Stomach (tissue), 9 donors: ENCODE measurements around the gene CCDC192. TPM values are rescaled to one million over a fixed set of nuclear protein-coding genes. Genes with fewer than 3 reads are reported as not detected.
A peak's percentile ranks its signal among the peaks of the same experiment; 100 is the strongest.

ENCODE experiments used
- DNase-seq, 2 donors: peaks; one replicate each; pipeline versions ENCODE4 v3.0.0 to v3.0.0-alpha.2; 2013 to 2019
- H3K27ac ChIP-seq, 5 donors: fragments of 200-600 bp in 4 of 5; sonication (generic) in 4 of 5; one replicate each; pipeline ENCODE4 v1.5.1; 2013 to 2019; ENCODE audit warnings: mild to moderate bottlenecking in 1 of 5, moderate library complexity in 1 of 5
- H3K27me3 ChIP-seq, 3 donors: fragments of 200-600 bp; sonication (generic); one replicate each; pipeline ENCODE4 v1.5.1; 2017 to 2019; ENCODE audit warnings: mixed run types in 1 of 3
- H3K36me3 ChIP-seq, 4 donors: fragments of 200-600 bp; sonication (generic); 1 replicate in 3 of 4; 2 replicates in 1 of 4; pipeline ENCODE4 v1.5.1; 2016 to 2019
- H3K4me1 ChIP-seq, 4 donors: fragments of 200-600 bp; sonication (generic); one replicate each; pipeline ENCODE4 v1.5.1; 2016 to 2019
- H3K4me3 ChIP-seq, 4 donors: fragments of 200-600 bp; sonication (generic) in 3 of 4; one replicate each; pipeline ENCODE4 v1.5.1; 2016 to 2019; ENCODE audit warnings: mild to moderate bottlenecking in 1 of 4
- H3K9me3 ChIP-seq, 4 donors: fragments of 200-600 bp; sonication (generic); one replicate each; pipeline ENCODE4 v1.5.1; 2016 to 2019
- EP300 ChIP-seq: sonication (generic); formaldehyde crosslinking; IDR thresholded peaks from one replicate; pipeline ENCODE4 v1.6.1; 2017; ENCODE audit warnings: antibody characterized with exemption
- POLR2A ChIP-seq, 4 donors: fragments of 450-650 bp; IDR thresholded peaks; one replicate each; pipeline ENCODE4 v1.6.1; 2016; ENCODE audit warnings: antibody characterized with exemption in 4 of 4, control low read depth in 2 of 4, mild to moderate bottlenecking in 1 of 4, moderate library complexity in 1 of 4
- POLR2AphosphoS5 ChIP-seq, 3 donors: sonication (generic); formaldehyde crosslinking; IDR thresholded peaks; one replicate each; pipeline ENCODE4 v1.6.1; 2016; ENCODE audit warnings: antibody characterized with exemption in 3 of 3
- WGBS, 5 donors: extraction: QIAGEN DNeasy Blood & Tissue Kit in 3 of 5; methylation state at CpG; one replicate each; pipeline versions ENCODE4 v1.1.5 to v1.1.7; 2013 to 2018; 5-methylcytosine and 5-hydroxymethylcytosine counted together
- intact Hi-C: fragments of 100-400 bp; cut with DNase I; formaldehyde crosslinking; loops from one replicate; pipeline ENCODE4 v1.15.1; 2023; ENCODE audit warnings: low total_unique reads
- polyA plus RNA-seq, 3 donors: library from polyadenylated mRNA; stranded (reverse); fragments of 200-250 nt; gene quantifications; one replicate each; pipeline ENCODE4 v1.2.3, GENCODE V29; 2013
- total RNA-seq, 5 donors: library from RNA; depleted of rRNA; stranded (reverse); fragments of >200 nt; gene quantifications; one replicate each; pipeline versions ENCODE4 v1.1.0 to v1.2.3, GENCODE V29; 2014 to 2016
- TF ChIP-seq, protein P1 (sequence below), 7 experiments: fragments of 450-650 bp in 4 of 7; fragments of 200-600 bp in 3 of 7; sonication (generic) in 3 of 7; IDR thresholded peaks; one replicate each; pipeline ENCODE4 v1.5.1; 2016 to 2019; ENCODE audit warnings: antibody characterized with exemption in 7 of 7, control low read depth in 2 of 7, mild to moderate bottlenecking in 1 of 7
- donor health status: healthy with polysubstance abuse.
- donor health status: Bipolar disorder and iron deficiency.
- donor health status: healthy.

The CCDC192 gene
- total and polyA plus RNA-seq, 8 donors: 0.10 to 2.2 TPM; not detected in 6

DNA sequence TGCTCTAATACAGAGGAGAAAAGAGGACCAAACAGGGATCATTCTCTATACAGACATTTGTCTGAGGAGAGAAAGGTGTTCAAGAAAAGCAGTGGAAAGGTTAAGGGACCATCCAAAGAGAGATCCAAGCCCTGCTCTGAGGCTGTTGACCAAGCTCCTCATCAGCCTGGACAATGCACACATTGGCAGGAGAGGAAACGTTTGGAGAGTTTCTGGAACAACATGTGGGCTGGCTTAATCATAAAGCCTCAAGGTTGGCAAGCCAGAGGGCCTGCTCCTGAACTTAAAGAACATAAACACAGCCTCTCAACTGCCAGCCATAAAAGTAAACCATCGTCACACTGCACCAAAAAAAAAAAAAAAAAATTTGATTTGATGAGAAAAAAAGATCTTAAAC lies 196.0 kb downstream of the CCDC192 start:
- no peaks in the 10 kb centered on the region for H3K4me1 ChIP-seq
- H3K27ac ChIP-seq: no peak overlapping the region
- WGBS, 5 donors: 8 to 37% (median 24%) methylated on average over 2 of the region's 2 CpGs
- TF ChIP-seq POLR2AphosphoS5 (IDR thresholded peaks at IDR 0.05) (no peak), EP300 (no peak)
- H3K36me3 ChIP-seq: no peaks in the 10 kb centered on the region
- intact Hi-C loops: no loop called here
- no peak overlapping the region for H3K4me3 ChIP-seq
- DNase-seq: no peak
- no peaks in the 10 kb centered on the region for H3K9me3 ChIP-seq
- no peaks in the 10 kb centered on the region for H3K27me3 ChIP-seq

DNA sequence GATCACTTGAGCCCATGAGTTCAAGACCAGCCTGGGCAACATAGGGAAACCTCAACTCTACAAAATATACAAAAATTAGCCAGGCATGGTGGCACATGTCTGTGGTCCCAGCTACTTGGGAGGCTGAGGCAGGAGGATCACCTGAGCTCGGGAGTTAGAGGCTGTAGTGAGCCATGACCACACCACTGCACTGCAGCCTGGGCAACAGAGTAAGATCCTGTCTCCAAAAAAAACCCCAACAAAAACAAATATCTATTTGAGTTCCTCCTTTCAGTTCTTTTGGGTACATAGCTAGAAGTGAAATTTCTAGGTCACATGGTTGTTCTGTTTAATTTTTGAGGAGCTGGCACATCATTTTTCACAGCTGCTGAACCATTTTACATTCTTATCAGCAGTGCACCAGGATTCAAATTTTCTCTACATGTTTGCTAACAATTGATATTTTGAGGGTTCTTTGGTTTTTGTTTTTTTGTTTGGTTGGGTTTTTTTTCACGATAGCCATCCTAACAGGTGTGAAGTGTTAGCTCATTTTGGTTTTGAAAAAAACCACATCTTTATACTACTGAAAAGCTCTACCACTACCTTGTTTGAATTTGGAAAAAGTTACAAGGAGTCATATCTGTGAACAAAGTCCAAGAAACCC lies 203.5 kb downstream of the CCDC192 start:
- intact Hi-C loops: no loop called here

DNA sequence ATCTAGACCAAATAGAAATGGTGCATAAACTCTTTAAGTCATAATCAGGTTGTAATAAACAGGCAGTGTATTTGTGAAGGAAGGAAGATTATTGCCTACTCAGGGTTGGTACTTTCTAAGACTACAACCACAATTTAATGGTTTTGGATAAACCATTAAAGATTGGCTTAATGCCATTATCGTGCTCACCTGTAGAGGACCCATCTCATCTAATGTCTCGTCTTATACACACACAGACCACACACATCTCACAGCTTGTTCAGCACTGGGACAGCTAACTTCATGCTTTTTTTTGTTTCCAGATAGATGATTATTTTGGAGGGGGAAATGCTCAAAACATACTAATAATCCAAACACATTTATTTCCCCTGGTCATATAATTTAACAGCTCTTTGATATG lies 204.7 kb downstream of the CCDC192 start:
- no peak for DNase-seq
- intact Hi-C loops: no loop called here
- H3K4me1 ChIP-seq: peaks cover 0 to 25% (median 12%) of the 10 kb centered on the region in 4 donors
- no peaks in the 10 kb centered on the region for H3K36me3 ChIP-seq
- 50 to 76% (median 61%) methylated on average over 2 of the region's 2 CpGs for WGBS, 5 donors
- H3K9me3 ChIP-seq: no peaks in the 10 kb centered on the region
- H3K27ac ChIP-seq: no peak overlapping the region
- H3K27me3 ChIP-seq: no peaks in the 10 kb centered on the region
- TF ChIP-seq, protein P1, sequence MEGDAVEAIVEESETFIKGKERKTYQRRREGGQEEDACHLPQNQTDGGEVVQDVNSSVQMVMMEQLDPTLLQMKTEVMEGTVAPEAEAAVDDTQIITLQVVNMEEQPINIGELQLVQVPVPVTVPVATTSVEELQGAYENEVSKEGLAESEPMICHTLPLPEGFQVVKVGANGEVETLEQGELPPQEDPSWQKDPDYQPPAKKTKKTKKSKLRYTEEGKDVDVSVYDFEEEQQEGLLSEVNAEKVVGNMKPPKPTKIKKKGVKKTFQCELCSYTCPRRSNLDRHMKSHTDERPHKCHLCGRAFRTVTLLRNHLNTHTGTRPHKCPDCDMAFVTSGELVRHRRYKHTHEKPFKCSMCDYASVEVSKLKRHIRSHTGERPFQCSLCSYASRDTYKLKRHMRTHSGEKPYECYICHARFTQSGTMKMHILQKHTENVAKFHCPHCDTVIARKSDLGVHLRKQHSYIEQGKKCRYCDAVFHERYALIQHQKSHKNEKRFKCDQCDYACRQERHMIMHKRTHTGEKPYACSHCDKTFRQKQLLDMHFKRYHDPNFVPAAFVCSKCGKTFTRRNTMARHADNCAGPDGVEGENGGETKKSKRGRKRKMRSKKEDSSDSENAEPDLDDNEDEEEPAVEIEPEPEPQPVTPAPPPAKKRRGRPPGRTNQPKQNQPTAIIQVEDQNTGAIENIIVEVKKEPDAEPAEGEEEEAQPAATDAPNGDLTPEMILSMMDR (IDR thresholded peaks at IDR 0.05): no peak
- TF ChIP-seq EP300 (no peak), POLR2AphosphoS5 (IDR thresholded peaks at IDR 0.05) (no peak), POLR2A (IDR thresholded peaks at IDR 0.05) (no peak)
- no peak overlapping the region for H3K4me3 ChIP-seq

More for the DNA sequence above, 203.5 kb downstream of the CCDC192 start:
- WGBS, 5 donors: 65 to 80% (median 77%) methylated on average over 2 of the region's 2 CpGs
- Histone ChIP-seq H3K36me3 (no peaks in the 10 kb centered on the region), H3K27ac (no peak overlapping the region), H3K27me3 (no peaks in the 10 kb centered on the region), H3K4me3 (no peak overlapping the region), H3K9me3 (no peaks in the 10 kb centered on the region), H3K4me1 (peaks cover 0 to 25% (median 12%) of the 10 kb centered on the region in 4 donors)
- no peak for DNase-seq
- TF ChIP-seq EP300: no peak
- TF ChIP-seq, protein P1 (IDR thresholded peaks at IDR 0.05): no peak
- TF ChIP-seq POLR2AphosphoS5 (IDR thresholded peaks at IDR 0.05): no peak
- no peak for TF ChIP-seq POLR2A (IDR thresholded peaks at IDR 0.05)

DNA sequence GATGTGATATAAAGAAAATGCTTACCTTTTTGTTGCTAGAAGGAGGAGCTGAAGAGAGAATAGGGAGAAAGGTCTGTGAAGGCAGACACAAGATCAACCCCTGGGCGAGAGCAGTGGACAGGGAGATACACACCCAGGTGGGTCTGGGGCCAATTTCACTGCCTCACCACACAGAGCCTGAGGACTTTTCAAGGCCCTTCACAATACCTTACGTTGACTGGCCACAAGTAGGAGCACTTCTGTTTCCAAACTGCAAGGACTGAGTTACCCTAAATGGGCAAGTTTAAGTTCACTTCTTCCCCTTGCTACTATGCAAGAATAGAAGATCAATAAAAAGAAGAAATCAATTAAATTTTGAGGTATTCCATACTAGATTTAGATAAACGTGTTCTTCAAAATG lies 205.9 kb downstream of the CCDC192 start:
- peak in 1 of 2 donors; percentile 55 for DNase-seq
- Histone ChIP-seq H3K27ac (no peak overlapping the region), H3K27me3 (no peaks in the 10 kb centered on the region), H3K9me3 (no peaks in the 10 kb centered on the region), H3K4me1 (peaks cover 0 to 25% (median 12%) of the 10 kb centered on the region in 4 donors), H3K36me3 (no peaks in the 10 kb centered on the region), H3K4me3 (no peak overlapping the region)
- intact Hi-C loops: no loop called here
- no peak for TF ChIP-seq EP300
- TF ChIP-seq POLR2AphosphoS5 (IDR thresholded peaks at IDR 0.05): no peak
- TF ChIP-seq, protein P1 (IDR thresholded peaks at IDR 0.05): peak in 3 of 7 experiments; percentile 12 to 27 (median 21)
- WGBS, 5 donors: 30 to 46% (median 38%) methylated on average over 3 of the region's 3 CpGs

DNA sequence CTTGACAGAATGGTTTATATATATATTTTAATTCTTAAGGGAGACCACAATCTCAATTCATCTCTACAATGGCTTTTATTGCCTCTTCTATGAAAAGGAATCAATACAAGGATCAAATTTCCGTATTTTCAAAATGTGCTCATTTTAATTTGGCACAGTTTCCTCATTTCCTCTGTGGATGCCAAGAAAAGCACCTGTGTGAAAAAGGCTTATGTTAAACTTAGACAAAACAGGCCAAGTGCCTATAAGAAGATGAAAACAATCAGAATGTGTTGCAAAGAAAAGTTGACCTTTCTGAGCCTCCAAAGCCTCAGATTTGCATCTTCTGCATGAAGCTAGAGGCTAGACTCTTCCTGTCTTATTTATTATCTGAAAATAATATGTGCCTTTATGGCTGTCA lies 206.6 kb downstream of the CCDC192 start:
- intact Hi-C loops: no loop called here
- WGBS, 5 donors: 24 to 48% (median 27%) methylated on average over 1 of the region's 1 CpG
- no peak for DNase-seq
- Histone ChIP-seq H3K27me3 (no peaks in the 10 kb centered on the region), H3K27ac (no peak overlapping the region), H3K36me3 (no peaks in the 10 kb centered on the region), H3K9me3 (no peaks in the 10 kb centered on the region), H3K4me1 (peaks cover 0 to 25% (median 12%) of the 10 kb centered on the region in 4 donors), H3K4me3 (no peak overlapping the region)
- TF ChIP-seq POLR2AphosphoS5 (IDR thresholded peaks at IDR 0.05) (no peak), POLR2A (IDR thresholded peaks at IDR 0.05) (no peak), EP300 (no peak)
- TF ChIP-seq, protein P1 (IDR thresholded peaks at IDR 0.05): no peak
